ENCODE results near the gene DCHS2. TPM values are rescaled to one million over a fixed set of nuclear protein-coding genes. Genes with fewer than 3 reads are reported as not detected.
A peak's percentile ranks its signal among the peaks of the same experiment; 100 is the strongest.

Gene DCHS2
- polyA plus RNA-seq, 4 donors = 0.10 to 0.34 TPM; not detected in 2

- FAIRE-seq = no peak
- 66 to 73% (median 72%) methylated on average over 11 of the region's 11 CpGs for WGBS, 3 donors
- peak in 1 of 2 donors; percentile 10 for DNase-seq
- H3K4me3 ChIP-seq (ENCODE audit: low read depth in 1 of 3, low read length in 3 of 3) = no peak overlapping the region
- no peaks in the 10 kb centered on the region for H3K9me3 ChIP-seq (ENCODE audit: control insufficient read depth in 2 of 2, insufficient read depth in 1 of 2, low read depth in 1 of 2, low read length in 1 of 2)
- no peak overlapping the region for H3K27ac ChIP-seq (ENCODE audit: low read depth in 1 of 3, low read length in 2 of 3)
- no peaks in the 10 kb centered on the region for H3K36me3 ChIP-seq (ENCODE audit: control insufficient read depth in 3 of 3, insufficient read depth in 2 of 3, low read depth in 1 of 3, low read length in 3 of 3)
- H3K4me1 ChIP-seq (ENCODE audit: control insufficient read depth in 3 of 3, insufficient read depth in 2 of 3, low read depth in 1 of 3, low read length in 2 of 3) = no peaks in the 10 kb centered on the region
- peaks cover 0 to 26% (median 6%) of the 10 kb centered on the region in 3 donors for H3K27me3 ChIP-seq (ENCODE audit: control insufficient read depth in 3 of 3, insufficient read depth in 3 of 3, low read length in 3 of 3)
Observed at GRCh38 chr4:154329268-154329868, 162.2 kb downstream of the DCHS2 start.

GRCh38 chr4:154328030-154328429 lies 163.6 kb downstream of the DCHS2 start:
- no peak overlapping the region for H3K4me3 ChIP-seq (ENCODE audit: low read depth in 1 of 3, low read length in 3 of 3)
- H3K36me3 ChIP-seq (ENCODE audit: control insufficient read depth in 3 of 3, insufficient read depth in 2 of 3, low read depth in 1 of 3, low read length in 3 of 3) = no peaks in the 10 kb centered on the region
- H3K4me1 ChIP-seq (ENCODE audit: control insufficient read depth in 3 of 3, insufficient read depth in 2 of 3, low read depth in 1 of 3, low read length in 2 of 3) = no peaks in the 10 kb centered on the region
- WGBS, 3 donors = 56 to 69% (median 62%) methylated on average over 1 of the region's 1 CpG
- FAIRE-seq (no peak), DNase-seq (no peak)
- H3K27me3 ChIP-seq (ENCODE audit: control insufficient read depth in 3 of 3, insufficient read depth in 3 of 3, low read length in 3 of 3) = peaks cover 0 to 20% (median 4%) of the 10 kb centered on the region in 3 donors
- no peak overlapping the region for H3K27ac ChIP-seq (ENCODE audit: low read depth in 1 of 3, low read length in 2 of 3)
- H3K9me3 ChIP-seq (ENCODE audit: control insufficient read depth in 2 of 2, insufficient read depth in 1 of 2, low read depth in 1 of 2, low read length in 1 of 2) = no peaks in the 10 kb centered on the region

GRCh38 chr4:154320521-154320920 lies 171.1 kb downstream of the DCHS2 start:
- H3K36me3 ChIP-seq (ENCODE audit: control insufficient read depth in 3 of 3, insufficient read depth in 2 of 3, low read depth in 1 of 3, low read length in 3 of 3) = no peaks in the 10 kb centered on the region
- 62 to 70% (median 65%) methylated on average over 6 of the region's 6 CpGs for WGBS, 3 donors
- DNase-seq (no peak), FAIRE-seq (no peak)
- H3K4me3 ChIP-seq (ENCODE audit: low read depth in 1 of 3, low read length in 3 of 3) = no peak overlapping the region
- H3K27me3 ChIP-seq (ENCODE audit: control insufficient read depth in 3 of 3, insufficient read depth in 3 of 3, low read length in 3 of 3) = peaks cover 0 to 2% (median 0%) of the 10 kb centered on the region in 3 donors
- no peaks in the 10 kb centered on the region for H3K9me3 ChIP-seq (ENCODE audit: control insufficient read depth in 2 of 2, insufficient read depth in 1 of 2, low read depth in 1 of 2, low read length in 1 of 2)
- H3K27ac ChIP-seq (ENCODE audit: low read depth in 1 of 3, low read length in 2 of 3) = no peak overlapping the region
- H3K4me1 ChIP-seq (ENCODE audit: control insufficient read depth in 3 of 3, insufficient read depth in 2 of 3, low read depth in 1 of 3, low read length in 2 of 3) = no peaks in the 10 kb centered on the region

GRCh38 chr4:154319736-154320135 lies 171.9 kb downstream of the DCHS2 start:
- WGBS, 3 donors = 97 to 100% (median 97%) methylated on average over 1 of the region's 1 CpG
- Histone ChIP-seq H3K9me3 (ENCODE audit: control insufficient read depth in 2 of 2, insufficient read depth in 1 of 2, low read depth in 1 of 2, low read length in 1 of 2) (no peaks in the 10 kb centered on the region), H3K4me1 (ENCODE audit: control insufficient read depth in 3 of 3, insufficient read depth in 2 of 3, low read depth in 1 of 3, low read length in 2 of 3) (no peaks in the 10 kb centered on the region), H3K36me3 (ENCODE audit: control insufficient read depth in 3 of 3, insufficient read depth in 2 of 3, low read depth in 1 of 3, low read length in 3 of 3) (no peaks in the 10 kb centered on the region), H3K4me3 (ENCODE audit: low read depth in 1 of 3, low read length in 3 of 3) (no peak overlapping the region), H3K27ac (ENCODE audit: low read depth in 1 of 3, low read length in 2 of 3) (no peak overlapping the region), H3K27me3 (ENCODE audit: control insufficient read depth in 3 of 3, insufficient read depth in 3 of 3, low read length in 3 of 3) (peaks cover 0 to 2% (median 0%) of the 10 kb centered on the region in 3 donors)
- FAIRE-seq = no peak
- no peak for DNase-seq

GRCh38 chr4:154317201-154317999 lies 174.2 kb downstream of the DCHS2 start:
- H3K27me3 ChIP-seq (ENCODE audit: control insufficient read depth in 3 of 3, insufficient read depth in 3 of 3, low read length in 3 of 3) = peaks cover 0 to 2% (median 0%) of the 10 kb centered on the region in 3 donors
- FAIRE-seq (no peak), DNase-seq (no peak)
- no peaks in the 10 kb centered on the region for H3K4me1 ChIP-seq (ENCODE audit: control insufficient read depth in 3 of 3, insufficient read depth in 2 of 3, low read depth in 1 of 3, low read length in 2 of 3)
- no peaks in the 10 kb centered on the region for H3K36me3 ChIP-seq (ENCODE audit: control insufficient read depth in 3 of 3, insufficient read depth in 2 of 3, low read depth in 1 of 3, low read length in 3 of 3)
- no peak overlapping the region for H3K4me3 ChIP-seq (ENCODE audit: low read depth in 1 of 3, low read length in 3 of 3)
- 65 to 75% (median 73%) methylated on average over 2 of the region's 2 CpGs for WGBS, 3 donors
- no peaks in the 10 kb centered on the region for H3K9me3 ChIP-seq (ENCODE audit: control insufficient read depth in 2 of 2, insufficient read depth in 1 of 2, low read depth in 1 of 2, low read length in 1 of 2)
- H3K27ac ChIP-seq (ENCODE audit: low read depth in 1 of 3, low read length in 2 of 3) = no peak overlapping the region

DNA sequence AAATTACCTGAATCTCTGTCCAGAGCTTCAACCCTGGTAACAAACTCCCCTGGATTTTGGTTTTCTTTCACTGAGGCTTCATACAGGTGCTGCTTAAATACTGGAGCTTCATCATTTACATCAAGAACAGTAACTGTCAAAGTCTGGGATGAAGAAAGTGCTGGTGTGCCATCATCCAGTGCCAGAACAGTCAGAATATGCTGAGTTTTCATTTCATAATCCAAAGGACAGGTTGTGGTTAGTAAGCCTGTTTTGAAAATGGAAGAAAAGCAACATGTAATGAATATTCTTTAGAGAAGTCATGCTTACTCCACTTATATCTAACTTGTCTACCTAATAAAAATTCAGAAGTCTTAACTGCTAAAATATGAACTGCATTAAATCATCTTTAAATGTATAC lies 175.9 kb downstream of the DCHS2 start:
- DNase-seq (no peak), FAIRE-seq (no peak)
- H3K36me3 ChIP-seq (ENCODE audit: control insufficient read depth in 3 of 3, insufficient read depth in 2 of 3, low read depth in 1 of 3, low read length in 3 of 3) = no peaks in the 10 kb centered on the region
- H3K27me3 ChIP-seq (ENCODE audit: control insufficient read depth in 3 of 3, insufficient read depth in 3 of 3, low read length in 3 of 3) = peaks cover 0 to 2% (median 0%) of the 10 kb centered on the region in 3 donors
- H3K27ac ChIP-seq (ENCODE audit: low read depth in 1 of 3, low read length in 2 of 3) = no peak overlapping the region
- no peaks in the 10 kb centered on the region for H3K4me1 ChIP-seq (ENCODE audit: control insufficient read depth in 3 of 3, insufficient read depth in 2 of 3, low read depth in 1 of 3, low read length in 2 of 3)
- H3K4me3 ChIP-seq (ENCODE audit: low read depth in 1 of 3, low read length in 3 of 3) = no peak overlapping the region
- H3K9me3 ChIP-seq (ENCODE audit: control insufficient read depth in 2 of 2, insufficient read depth in 1 of 2, low read depth in 1 of 2, low read length in 1 of 2) = no peaks in the 10 kb centered on the region

- no peaks in the 10 kb centered on the region for H3K9me3 ChIP-seq (ENCODE audit: control insufficient read depth in 2 of 2, insufficient read depth in 1 of 2, low read depth in 1 of 2, low read length in 1 of 2)
- H3K27me3 ChIP-seq (ENCODE audit: control insufficient read depth in 3 of 3, insufficient read depth in 3 of 3, low read length in 3 of 3) = peaks cover 0 to 2% (median 0%) of the 10 kb centered on the region in 3 donors
- FAIRE-seq (no peak), DNase-seq (peak in 1 of 2 donors; percentile 1)
- H3K36me3 ChIP-seq (ENCODE audit: control insufficient read depth in 3 of 3, insufficient read depth in 2 of 3, low read depth in 1 of 3, low read length in 3 of 3) = no peaks in the 10 kb centered on the region
- H3K4me3 ChIP-seq (ENCODE audit: low read depth in 1 of 3, low read length in 3 of 3) = no peak overlapping the region
- 38 to 44% (median 41%) methylated on average over 4 of the region's 4 CpGs for WGBS, 3 donors
- H3K4me1 ChIP-seq (ENCODE audit: control insufficient read depth in 3 of 3, insufficient read depth in 2 of 3, low read depth in 1 of 3, low read length in 2 of 3) = no peaks in the 10 kb centered on the region
- no peak overlapping the region for H3K27ac ChIP-seq (ENCODE audit: low read depth in 1 of 3, low read length in 2 of 3)
Observed at GRCh38 chr4:154314248-154314647, 177.4 kb downstream of the DCHS2 start.

DNA sequence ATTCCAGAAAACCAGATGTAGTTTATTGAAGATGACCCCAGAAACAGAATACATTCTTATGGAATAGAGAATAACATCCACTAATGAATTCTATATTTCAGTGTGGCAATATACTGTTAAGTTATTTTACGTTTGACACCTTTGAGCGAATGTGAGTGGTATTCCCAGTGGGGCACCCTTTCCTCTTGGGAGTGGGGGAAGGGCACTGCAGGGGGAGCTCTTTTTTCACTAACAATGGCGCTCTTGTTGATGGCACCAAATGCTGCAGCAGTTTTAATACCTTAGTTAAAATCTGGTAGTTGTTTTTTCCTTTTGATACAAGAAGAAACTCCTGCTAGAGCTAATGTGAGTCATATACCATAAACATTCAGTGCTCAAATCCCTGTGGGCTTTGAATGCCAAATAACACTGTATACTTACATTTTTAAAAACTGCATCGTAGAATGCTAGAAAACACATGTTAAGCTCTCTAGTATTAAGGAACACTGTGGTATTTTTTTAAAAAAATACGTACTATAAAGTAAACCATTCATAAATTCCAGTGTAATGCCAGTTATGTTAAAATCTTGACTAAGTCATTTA lies 178.5 kb downstream of the DCHS2 start:
- DNase-seq (no peak), FAIRE-seq (no peak)
- Histone ChIP-seq H3K27ac (ENCODE audit: low read depth in 1 of 3, low read length in 2 of 3) (no peak overlapping the region), H3K27me3 (ENCODE audit: control insufficient read depth in 3 of 3, insufficient read depth in 3 of 3, low read length in 3 of 3) (peaks cover 0 to 2% (median 0%) of the 10 kb centered on the region in 3 donors), H3K4me3 (ENCODE audit: low read depth in 1 of 3, low read length in 3 of 3) (no peak overlapping the region), H3K36me3 (ENCODE audit: control insufficient read depth in 3 of 3, insufficient read depth in 2 of 3, low read depth in 1 of 3, low read length in 3 of 3) (no peaks in the 10 kb centered on the region), H3K4me1 (ENCODE audit: control insufficient read depth in 3 of 3, insufficient read depth in 2 of 3, low read depth in 1 of 3, low read length in 2 of 3) (no peaks in the 10 kb centered on the region), H3K9me3 (ENCODE audit: control insufficient read depth in 2 of 2, insufficient read depth in 1 of 2, low read depth in 1 of 2, low read length in 1 of 2) (no peaks in the 10 kb centered on the region)
- 65 to 73% (median 69%) methylated on average over 5 of the region's 5 CpGs for WGBS, 3 donors
